ENCODE results near the gene MRPL3.

The MRPL3 gene

DNA sequence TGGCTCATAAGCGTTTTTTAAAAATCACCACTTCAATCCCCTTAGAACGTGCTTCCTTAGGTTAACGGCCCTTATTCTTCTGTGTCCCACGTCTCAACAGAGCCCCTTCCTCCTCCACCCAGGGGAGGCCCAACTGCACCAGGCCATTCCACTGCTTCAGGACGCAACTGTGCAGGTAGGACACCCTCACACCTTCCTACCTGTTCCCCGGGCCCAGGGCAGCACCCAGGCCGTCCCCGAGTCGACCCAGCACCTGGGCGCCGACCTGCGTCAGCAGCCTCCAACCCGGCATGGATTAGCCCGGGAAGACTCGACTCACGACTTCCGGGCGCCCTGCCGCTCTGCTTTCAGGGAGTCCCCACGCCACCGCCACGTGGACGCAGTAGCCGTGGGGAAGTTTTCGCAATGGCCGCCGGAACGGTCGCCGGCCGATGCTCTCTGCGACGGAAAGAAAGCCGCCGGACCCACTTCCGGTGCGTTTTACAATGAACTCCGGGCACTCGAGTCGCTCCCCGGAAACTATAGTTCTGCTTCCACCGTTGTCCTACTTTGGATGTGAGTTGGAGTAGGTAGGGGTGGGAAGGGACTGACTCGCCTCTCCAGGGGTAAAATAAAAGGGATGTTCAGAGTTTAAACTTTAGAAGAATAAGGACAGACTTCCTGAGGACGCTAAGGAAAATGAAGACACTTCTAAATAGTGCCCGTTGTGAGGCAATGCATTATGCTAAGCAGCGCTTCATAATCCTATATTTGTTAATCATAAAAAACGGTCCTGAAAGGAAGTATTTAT, at the start of gene MRPL3:
Gene MRPL3 (minus strand): TSS at position 442 of the 790 bp plus-strand sequence. CDS start 150 bp downstream, at position 292.
- H3K4me1 ChIP-seq: peaks cover 4% of the 10 kb centered on the region
- peak within 1 kb of the TSS; percentile 63 for H3K27ac ChIP-seq
- no peaks in the 10 kb centered on the region for H3K9me3 ChIP-seq (ENCODE audit: control insufficient read depth, low read length)
- peaks cover 8% of the 10 kb centered on the region for H3K79me2 ChIP-seq
- peak within 1 kb of the TSS; percentile 86 for H3K4me3 ChIP-seq (ENCODE audit: low read depth, low read length)
- no peaks in the 10 kb centered on the region for H3K36me3 ChIP-seq (ENCODE audit: control insufficient read depth, insufficient read depth, low read length)
- H2AFZ ChIP-seq: peak within 1 kb of the TSS; percentile 96
- TF ChIP-seq, protein P1, sequence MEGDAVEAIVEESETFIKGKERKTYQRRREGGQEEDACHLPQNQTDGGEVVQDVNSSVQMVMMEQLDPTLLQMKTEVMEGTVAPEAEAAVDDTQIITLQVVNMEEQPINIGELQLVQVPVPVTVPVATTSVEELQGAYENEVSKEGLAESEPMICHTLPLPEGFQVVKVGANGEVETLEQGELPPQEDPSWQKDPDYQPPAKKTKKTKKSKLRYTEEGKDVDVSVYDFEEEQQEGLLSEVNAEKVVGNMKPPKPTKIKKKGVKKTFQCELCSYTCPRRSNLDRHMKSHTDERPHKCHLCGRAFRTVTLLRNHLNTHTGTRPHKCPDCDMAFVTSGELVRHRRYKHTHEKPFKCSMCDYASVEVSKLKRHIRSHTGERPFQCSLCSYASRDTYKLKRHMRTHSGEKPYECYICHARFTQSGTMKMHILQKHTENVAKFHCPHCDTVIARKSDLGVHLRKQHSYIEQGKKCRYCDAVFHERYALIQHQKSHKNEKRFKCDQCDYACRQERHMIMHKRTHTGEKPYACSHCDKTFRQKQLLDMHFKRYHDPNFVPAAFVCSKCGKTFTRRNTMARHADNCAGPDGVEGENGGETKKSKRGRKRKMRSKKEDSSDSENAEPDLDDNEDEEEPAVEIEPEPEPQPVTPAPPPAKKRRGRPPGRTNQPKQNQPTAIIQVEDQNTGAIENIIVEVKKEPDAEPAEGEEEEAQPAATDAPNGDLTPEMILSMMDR (IDR thresholded peaks at IDR 0.05): no peak
- H3K9ac ChIP-seq: peak within 1 kb of the TSS; percentile 51
- H3K27me3 ChIP-seq (ENCODE audit: control insufficient read depth, insufficient read depth, low read length): no peaks in the 10 kb centered on the region
- H3K4me2 ChIP-seq (ENCODE audit: low read length): peak within 1 kb of the TSS; percentile 92

DNA sequence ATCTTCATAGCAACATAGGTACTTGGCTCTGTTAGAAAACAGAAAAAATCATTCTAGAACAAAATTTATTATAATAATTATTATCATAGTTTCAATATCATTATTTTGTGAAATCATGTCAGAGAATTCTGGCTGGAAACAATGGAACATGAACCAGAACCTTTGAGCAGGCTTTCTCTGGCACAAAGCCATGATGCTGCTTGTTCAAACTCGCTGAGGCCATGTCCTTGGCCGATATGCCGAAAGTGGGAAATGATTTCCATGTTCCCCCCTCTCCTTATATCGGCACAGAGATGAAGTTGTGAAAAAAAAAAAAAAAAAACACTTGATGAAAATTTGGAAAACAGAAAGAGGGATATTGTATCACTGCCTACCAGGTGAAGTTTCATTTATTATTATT, 49.0 kb upstream of the MRPL3 start:
- Histone ChIP-seq H3K36me3 (ENCODE audit: control insufficient read depth, insufficient read depth, low read length) (no peaks in the 10 kb centered on the region), H3K9ac (no peak overlapping the region), H3K9me3 (ENCODE audit: control insufficient read depth, low read length) (no peaks in the 10 kb centered on the region), H2AFZ (no peak overlapping the region), H3K4me3 (ENCODE audit: low read depth, low read length) (no peak overlapping the region), H3K27ac (no peak overlapping the region), H3K27me3 (ENCODE audit: control insufficient read depth, insufficient read depth, low read length) (no peaks in the 10 kb centered on the region), H3K4me2 (ENCODE audit: low read length) (no peak overlapping the region), H3K4me1 (no peaks in the 10 kb centered on the region), H3K79me2 (no peaks in the 10 kb centered on the region)
- TF ChIP-seq, protein P1 (IDR thresholded peaks at IDR 0.05): no peak

DNA sequence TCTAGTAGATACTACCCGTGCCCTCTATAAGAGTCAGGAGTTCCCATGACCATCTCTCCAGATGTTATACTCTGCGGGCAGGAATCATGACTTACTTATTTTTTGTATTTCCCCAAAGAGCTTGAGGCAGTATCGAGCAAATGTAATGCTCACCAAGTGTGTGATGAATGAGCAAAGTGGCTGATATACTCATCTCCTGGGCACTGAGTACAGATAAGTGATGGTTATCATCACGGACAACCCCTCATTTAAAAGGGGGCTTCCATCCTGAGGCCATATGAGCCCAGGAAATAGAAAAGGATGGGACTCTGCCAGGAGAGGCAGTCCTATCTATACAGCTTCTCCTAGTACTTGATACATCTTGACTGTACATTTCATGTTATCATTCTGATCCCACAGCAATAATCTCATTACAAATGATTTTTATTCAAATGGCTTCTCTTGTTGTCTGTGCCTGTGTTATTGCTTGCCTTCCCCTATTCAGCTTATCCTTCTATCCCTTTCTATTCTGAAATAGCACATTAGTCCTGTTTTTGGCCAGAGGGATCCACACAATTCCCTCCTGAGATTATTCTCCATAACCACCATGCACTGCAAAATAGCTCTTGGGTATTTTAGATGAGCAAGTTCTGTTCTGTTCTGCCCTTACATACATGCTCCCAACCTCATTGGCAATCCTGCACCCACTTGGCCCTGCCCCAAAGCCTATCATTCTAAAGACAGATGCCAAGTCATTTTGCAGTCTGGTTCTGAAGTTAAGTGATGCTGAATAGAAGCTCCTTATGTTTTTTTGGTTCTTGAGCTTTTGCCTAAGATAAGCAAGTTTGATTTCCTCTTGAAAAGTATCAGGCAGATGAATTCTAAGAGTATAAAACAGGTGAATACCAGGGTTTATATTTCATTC, 48.0 kb upstream of the MRPL3 start:
- Histone ChIP-seq H2AFZ (no peak overlapping the region), H3K9ac (no peak overlapping the region), H3K79me2 (no peaks in the 10 kb centered on the region), H3K4me1 (no peaks in the 10 kb centered on the region), H3K36me3 (ENCODE audit: control insufficient read depth, insufficient read depth, low read length) (no peaks in the 10 kb centered on the region), H3K4me2 (ENCODE audit: low read length) (no peak overlapping the region), H3K9me3 (ENCODE audit: control insufficient read depth, low read length) (no peaks in the 10 kb centered on the region), H3K4me3 (ENCODE audit: low read depth, low read length) (no peak overlapping the region), H3K27ac (no peak overlapping the region), H3K27me3 (ENCODE audit: control insufficient read depth, insufficient read depth, low read length) (no peaks in the 10 kb centered on the region)
- TF ChIP-seq, protein P1 (IDR thresholded peaks at IDR 0.05): no peak

DNA sequence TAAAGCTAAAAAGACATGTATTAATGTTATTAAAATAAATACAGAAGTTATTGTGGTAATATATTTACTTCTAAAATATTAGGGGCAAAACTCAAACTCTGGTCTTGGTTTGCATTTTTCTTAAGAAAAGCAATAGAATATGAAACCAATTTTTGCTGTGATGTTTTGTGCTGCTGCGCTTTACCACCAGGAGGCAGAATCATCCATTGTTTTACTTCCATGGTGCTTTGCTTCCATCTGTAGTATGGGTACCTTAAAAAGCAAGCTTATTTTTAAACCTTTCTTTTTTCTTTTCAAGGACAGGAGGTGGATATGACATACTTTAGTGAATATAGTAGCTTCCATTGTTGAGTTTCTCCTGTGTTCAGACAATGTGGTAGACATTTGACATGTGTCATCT, 46.6 kb upstream of the MRPL3 start:
- no peaks in the 10 kb centered on the region for H3K27me3 ChIP-seq (ENCODE audit: control insufficient read depth, insufficient read depth, low read length)
- no peaks in the 10 kb centered on the region for H3K36me3 ChIP-seq (ENCODE audit: control insufficient read depth, insufficient read depth, low read length)
- H3K9ac ChIP-seq: no peak overlapping the region
- no peak overlapping the region for H3K27ac ChIP-seq
- H3K4me1 ChIP-seq: no peaks in the 10 kb centered on the region
- TF ChIP-seq, protein P1 (IDR thresholded peaks at IDR 0.05): no peak
- no peaks in the 10 kb centered on the region for H3K79me2 ChIP-seq
- no peak overlapping the region for H2AFZ ChIP-seq
- no peak overlapping the region for H3K4me2 ChIP-seq (ENCODE audit: low read length)
- H3K9me3 ChIP-seq (ENCODE audit: control insufficient read depth, low read length): no peaks in the 10 kb centered on the region
- no peak overlapping the region for H3K4me3 ChIP-seq (ENCODE audit: low read depth, low read length)
